HG02588 (cell line): ENCODE data around the gene ATP2C1.
A peak's percentile ranks its signal among the peaks of the same experiment; 100 is the strongest.

Experiments used
- ATAC-seq: cut with Tn5 transposase; IDR thresholded peaks from one replicate; pipeline ENCODE4 v1.9.1; 2021; ENCODE audit warnings: mild to moderate bottlenecking, moderate library complexity; ENCODE audit not compliant: unreplicated experiment

The ATP2C1 gene

GRCh38 chr3:130974201-130974600 lies 80.3 kb downstream of the ATP2C1 start:
- no peak for ATAC-seq

- no peak for ATAC-seq
Observed at GRCh38 chr3:130975251-130975650, 81.4 kb downstream of the ATP2C1 start.

- no peak for ATAC-seq
Observed at GRCh38 chr3:130976706-130977105, 82.8 kb downstream of the ATP2C1 start.

DNA sequence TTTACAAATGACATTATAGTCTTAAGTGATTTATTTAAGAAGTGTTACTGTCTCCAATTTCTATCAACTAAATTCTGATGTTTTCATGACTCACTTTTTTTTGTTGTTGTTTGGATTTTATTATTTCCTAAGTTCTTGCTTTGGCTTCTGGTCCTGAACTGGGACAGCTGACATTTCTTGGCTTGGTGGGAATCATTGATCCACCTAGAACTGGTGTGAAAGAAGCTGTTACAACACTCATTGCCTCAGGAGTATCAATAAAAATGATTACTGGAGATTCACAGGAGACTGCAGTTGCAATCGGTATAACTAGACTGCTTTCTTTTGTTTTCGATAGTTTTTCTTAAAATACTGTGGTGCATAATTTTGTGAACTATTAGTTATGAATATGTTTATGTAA lies 85.2 kb downstream of the ATP2C1 start:
- ATAC-seq: no peak

- ATAC-seq: no peak
Observed at GRCh38 chr3:130981469-130981868, 87.6 kb downstream of the ATP2C1 start.

DNA sequence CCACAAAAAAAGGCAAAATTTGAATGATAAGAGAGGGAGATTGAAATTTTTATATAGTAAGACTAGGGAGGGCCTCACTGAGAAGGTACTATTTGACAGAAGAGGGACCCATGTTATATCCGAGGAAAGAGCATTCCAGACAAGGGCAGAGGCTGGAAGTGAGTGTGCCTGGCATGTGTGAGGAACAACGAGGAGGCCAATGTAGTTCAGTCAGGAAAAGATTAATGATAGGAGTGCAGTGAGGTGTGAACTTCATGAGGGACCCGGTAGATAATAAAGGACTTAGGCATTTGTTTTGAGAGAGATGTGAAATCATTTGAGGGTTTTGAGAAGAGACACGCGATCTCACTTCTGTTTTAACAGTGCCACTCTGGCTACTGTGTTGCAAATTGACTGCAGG lies 96.4 kb downstream of the ATP2C1 start:
- no peak for ATAC-seq

- no peak for ATAC-seq
Observed at GRCh38 chr3:130991126-130991525, 97.2 kb downstream of the ATP2C1 start.

DNA sequence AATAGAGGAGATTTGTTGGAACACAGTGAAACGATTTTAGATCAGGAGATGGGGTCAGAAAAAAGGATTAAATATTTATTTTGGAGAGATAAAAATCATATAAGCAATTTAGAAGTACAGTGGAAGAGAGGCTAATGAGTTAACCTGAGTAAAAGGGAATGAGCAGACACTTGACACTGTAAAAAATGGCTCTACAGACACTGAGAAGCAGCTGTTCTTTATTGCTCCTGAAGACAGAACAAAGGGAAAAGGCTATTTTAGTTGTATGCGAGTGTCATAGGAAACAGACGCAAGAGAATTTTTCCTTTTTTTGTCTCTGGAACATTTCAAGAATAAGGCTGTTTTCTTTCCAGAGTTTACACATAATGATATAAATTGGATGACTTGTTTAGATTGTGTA lies 98.5 kb downstream of the ATP2C1 start:
- ATAC-seq: no peak

- no peak for ATAC-seq
Observed at GRCh38 chr3:130997289-130997688, 103.4 kb downstream of the ATP2C1 start.

- no peak for ATAC-seq
Observed at GRCh38 chr3:131001071-131001470, 107.2 kb downstream of the ATP2C1 start.

GRCh38 chr3:131004603-131005002 lies 110.7 kb downstream of the ATP2C1 start:
- no peak for ATAC-seq

- ATAC-seq: no peak
Observed at GRCh38 chr3:131007256-131007655, 113.4 kb downstream of the ATP2C1 start.

GRCh38 chr3:131007782-131008181 lies 113.9 kb downstream of the ATP2C1 start:
- no peak for ATAC-seq

DNA sequence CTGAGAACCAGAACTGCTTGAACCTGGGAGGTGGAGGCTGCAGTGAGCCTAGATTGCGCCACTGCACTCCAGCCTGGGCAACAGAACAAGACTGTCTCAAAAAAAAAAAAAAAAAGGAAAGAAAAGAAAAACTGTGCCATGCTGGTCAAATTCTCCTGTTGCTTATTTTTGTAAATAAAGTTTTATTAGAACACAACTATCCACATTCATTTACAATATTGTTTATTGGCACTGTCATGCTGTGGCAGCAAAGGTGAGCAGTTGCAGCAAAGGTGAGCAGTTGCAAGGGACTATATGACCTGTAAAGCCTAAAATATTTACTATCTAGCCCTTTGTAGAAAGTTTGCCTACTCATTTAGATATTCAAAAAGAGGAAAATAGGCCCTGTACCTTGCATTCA lies 114.4 kb downstream of the ATP2C1 start:
- ATAC-seq: no peak

DNA sequence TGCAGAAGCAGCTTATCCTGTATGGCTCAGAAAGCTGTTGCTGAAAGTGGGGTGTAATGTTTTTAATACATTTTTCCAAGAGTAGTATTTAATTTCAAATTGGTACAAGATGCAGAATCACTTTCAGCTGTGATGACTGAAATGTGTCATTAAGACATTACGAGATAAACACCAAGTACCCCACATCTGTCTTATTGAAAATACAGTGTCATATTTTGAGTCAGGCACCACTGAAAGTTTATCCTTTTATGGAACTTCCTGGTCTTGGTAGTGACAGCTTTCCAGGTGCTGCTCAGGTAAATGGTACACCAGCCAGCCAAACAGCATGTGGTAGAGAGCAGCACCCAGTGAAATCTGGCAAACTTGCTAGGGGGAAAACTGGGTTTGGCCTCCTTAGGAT lies 115.8 kb downstream of the ATP2C1 start:
- ATAC-seq: no peak

DNA sequence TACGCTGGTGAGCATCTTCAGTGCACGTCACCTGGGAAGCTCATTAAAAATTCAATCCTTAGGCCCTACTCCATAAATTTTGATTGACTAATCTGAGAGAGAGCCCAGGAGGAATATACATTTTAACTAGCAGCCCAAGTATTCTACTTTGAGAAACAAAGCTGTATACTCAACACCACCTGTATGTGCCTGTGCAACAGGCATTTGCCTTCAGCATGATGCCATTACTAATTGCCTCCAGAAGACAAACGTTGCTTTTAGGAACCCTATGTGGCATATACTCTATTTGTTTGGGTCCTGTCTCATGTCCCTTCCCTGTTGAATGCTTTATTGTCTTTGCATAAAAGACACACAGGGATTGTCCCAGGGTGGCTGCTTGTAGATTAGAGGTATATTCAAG lies 125.1 kb downstream of the ATP2C1 start:
- ATAC-seq: no peak

- ATAC-seq: no peak
Observed at GRCh38 chr3:131020122-131020693, 126.3 kb downstream of the ATP2C1 start.

DNA sequence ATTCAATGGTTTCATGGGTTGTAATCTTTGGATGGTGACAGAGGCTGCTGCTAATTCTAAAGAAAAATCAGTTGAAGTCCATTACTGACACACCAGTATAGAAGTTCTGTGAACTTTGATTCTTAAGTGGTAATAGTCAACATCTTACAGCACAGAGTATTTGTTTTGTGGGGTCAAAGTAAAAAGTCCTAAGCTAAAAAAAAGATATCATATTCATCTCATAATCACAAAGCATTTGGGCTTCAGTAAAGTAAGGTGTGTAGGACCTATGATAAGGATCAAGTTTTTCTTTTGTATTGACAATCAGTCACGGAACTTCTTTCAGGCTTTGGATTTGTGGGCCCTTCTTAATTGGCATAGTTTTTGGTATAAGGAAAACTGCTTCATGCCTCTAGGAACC lies 131.7 kb downstream of the ATP2C1 start:
- ATAC-seq: no peak

- ATAC-seq: peak; percentile 98
Observed at GRCh38 chr3:131026321-131027151, 132.7 kb downstream of the ATP2C1 start, which contains the start of the genes ASTE1 and NEK11. ASTE1 (minus strand) TSS chr3:131026825; CDS start chr3:131025306, 1,519 bp downstream. NEK11 (plus strand) TSS chr3:131026877; CDS start chr3:131029709, 2,832 bp downstream.

- no peak for ATAC-seq
Observed at GRCh38 chr3:131028844-131029243, 135.0 kb downstream of the ATP2C1 start.

GRCh38 chr3:131031660-131032059 lies 137.8 kb downstream of the ATP2C1 start:
- ATAC-seq: no peak

DNA sequence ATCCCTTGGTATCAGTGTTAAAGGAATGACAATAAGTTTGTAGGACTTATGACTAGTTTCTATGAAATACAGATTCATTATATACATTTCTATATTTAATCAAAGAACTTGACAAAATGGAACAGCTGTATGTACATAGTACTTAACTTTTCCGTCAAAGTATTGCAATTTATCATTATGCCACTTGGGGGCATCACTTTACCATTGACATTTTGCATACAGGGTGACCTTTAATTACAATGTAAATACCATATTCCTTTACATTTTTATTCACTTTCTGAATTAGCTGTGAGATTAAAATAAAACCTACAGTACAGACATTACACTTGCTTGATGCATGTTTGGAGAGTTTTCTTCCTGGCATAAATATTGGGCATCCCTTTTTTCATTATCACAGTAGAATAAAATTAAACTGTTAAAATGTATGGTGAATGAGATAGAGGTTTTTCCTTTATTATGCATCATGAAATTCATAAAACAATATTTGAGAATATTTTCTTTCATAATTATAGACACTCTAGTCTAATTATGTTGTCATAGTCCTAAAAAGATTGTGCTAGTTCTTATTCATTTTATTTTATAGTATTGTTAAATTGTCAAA lies 139.7 kb downstream of the ATP2C1 start:
- ATAC-seq: no peak
